HAP-1 (cell line): Measurements from ENCODE around the gene CARD14.

Source experiments
- DNase-seq, 2 experiments: peaks; one replicate each; pipeline ENCODE4 v3.0.0-alpha.2; 2016 to 2020; ENCODE audit warnings: low spot score in 2 of 2
- H3K27me3 ChIP-seq: fragments of 250-450 bp; sonication (Bioruptor Pico); 2 replicates; pipeline ENCODE4 v1.5.1; 2020; ENCODE audit warnings: low read depth, mild to moderate bottlenecking, moderate library complexity
- H3K36me3 ChIP-seq: fragments of 250-450 bp; sonication (Bioruptor Pico); replicated peaks from 2 replicates; pipeline ENCODE4 v1.5.1; 2020; ENCODE audit warnings: mild to moderate bottlenecking
- H3K4me1 ChIP-seq: fragments of 250-450 bp; sonication (Bioruptor Pico); 2 replicates; pipeline ENCODE4 v1.5.1; 2020; ENCODE audit warnings: mild to moderate bottlenecking
- H3K4me3 ChIP-seq: fragments of 250-450 bp; sonication (Bioruptor Pico); 2 replicates; pipeline ENCODE4 v1.5.1; 2020; ENCODE audit warnings: mild to moderate bottlenecking, moderate library complexity
- H3K9me3 ChIP-seq: fragments of 250-450 bp; sonication (Bioruptor Pico); 2 replicates; pipeline ENCODE4 v1.5.1; 2020; ENCODE audit warnings: mild to moderate bottlenecking, moderate library complexity
- in situ Hi-C: fragments of 300-500 bp; cut with MboI; formaldehyde crosslinking; loops from 3 replicates; pipeline ENCODE4 v1.14.3; 2020; ENCODE audit warnings: low sequenced_read_pairs, inconsistent platforms, mixed read lengths

CARD14 gene

GRCh38 chr17:80244871-80245509 lies 75.2 kb downstream of the CARD14 start:
- H3K36me3 ChIP-seq: peaks cover 2% of the 10 kb centered on the region; the same call in 1 of the 2 replicates
- H3K4me3 ChIP-seq: no peak overlapping the region
- no peak for DNase-seq
- H3K27me3 ChIP-seq: no peaks in the 10 kb centered on the region
- no peaks in the 10 kb centered on the region for H3K4me1 ChIP-seq
- in situ Hi-C loops: no loop called here
- H3K9me3 ChIP-seq: no peaks in the 10 kb centered on the region

GRCh38 chr17:80245566-80246265 lies 75.9 kb downstream of the CARD14 start:
- H3K4me1 ChIP-seq: no peaks in the 10 kb centered on the region
- H3K27me3 ChIP-seq: no peaks in the 10 kb centered on the region
- H3K36me3 ChIP-seq: peaks cover 2% of the 10 kb centered on the region; the same call in 1 of the 2 replicates
- H3K9me3 ChIP-seq: no peaks in the 10 kb centered on the region
- in situ Hi-C loops: no loop called here
- H3K4me3 ChIP-seq: no peak overlapping the region
- no peak for DNase-seq

- Histone ChIP-seq H3K27me3 (no peaks in the 10 kb centered on the region), H3K4me1 (no peaks in the 10 kb centered on the region), H3K4me3 (no peak overlapping the region), H3K9me3 (no peaks in the 10 kb centered on the region), H3K36me3 (peaks cover under 1% of the 10 kb centered on the region; the same call in 1 of the 2 replicates)
- in situ Hi-C loops: no loop called here
- no peak for DNase-seq
Measured at GRCh38 chr17:80246266-80246681, 76.4 kb downstream of the CARD14 start.

GRCh38 chr17:80246726-80247125 lies 76.9 kb downstream of the CARD14 start:
- Histone ChIP-seq H3K36me3 (no peaks in the 10 kb centered on the region; the same call in 1 of the 2 replicates), H3K27me3 (no peaks in the 10 kb centered on the region), H3K9me3 (no peaks in the 10 kb centered on the region), H3K4me1 (no peaks in the 10 kb centered on the region), H3K4me3 (no peak overlapping the region)
- in situ Hi-C loops: no loop called here
- no peak for DNase-seq

- H3K4me1 ChIP-seq: no peaks in the 10 kb centered on the region
- DNase-seq: no peak
Measured at GRCh38 chr17:80247561-80247960, 77.7 kb downstream of the CARD14 start.

GRCh38 chr17:80248001-80248893 lies 78.4 kb downstream of the CARD14 start:
- Histone ChIP-seq H3K9me3 (no peaks in the 10 kb centered on the region), H3K4me3 (no peak overlapping the region), H3K4me1 (no peaks in the 10 kb centered on the region), H3K27me3 (no peaks in the 10 kb centered on the region), H3K36me3 (no peaks in the 10 kb centered on the region)
- in situ Hi-C loops: no loop called here
- DNase-seq: no peak

More at GRCh38 chr17:80247561-80247960, 77.7 kb downstream of the CARD14 start:
- no peaks in the 10 kb centered on the region for H3K9me3 ChIP-seq
- no peak overlapping the region for H3K4me3 ChIP-seq
- in situ Hi-C loops: no loop called here
- no peaks in the 10 kb centered on the region for H3K36me3 ChIP-seq
- no peaks in the 10 kb centered on the region for H3K27me3 ChIP-seq

- no peak overlapping the region for H3K4me3 ChIP-seq
- no peak for DNase-seq
- H3K27me3 ChIP-seq: no peaks in the 10 kb centered on the region
- no peaks in the 10 kb centered on the region for H3K9me3 ChIP-seq
- H3K36me3 ChIP-seq: no peaks in the 10 kb centered on the region
- H3K4me1 ChIP-seq: no peaks in the 10 kb centered on the region
- in situ Hi-C loops: no loop called here
Measured at GRCh38 chr17:80248894-80249710, 79.3 kb downstream of the CARD14 start.

- Histone ChIP-seq H3K36me3 (no peaks in the 10 kb centered on the region), H3K4me3 (no peak overlapping the region), H3K4me1 (no peaks in the 10 kb centered on the region), H3K9me3 (no peaks in the 10 kb centered on the region), H3K27me3 (no peaks in the 10 kb centered on the region)
- no peak for DNase-seq
- in situ Hi-C loops: no loop called here
Measured at GRCh38 chr17:80251966-80252365, 82.1 kb downstream of the CARD14 start.

GRCh38 chr17:80252871-80253270 lies 83.0 kb downstream of the CARD14 start:
- in situ Hi-C loops: no loop called here

GRCh38 chr17:80253631-80254395 lies 84.0 kb downstream of the CARD14 start:
- Histone ChIP-seq H3K4me3 (no peak overlapping the region), H3K9me3 (no peaks in the 10 kb centered on the region), H3K4me1 (0 out of 2 replicates have a peak, but pooled peaks cover 4% of the 10 kb centered on the region), H3K36me3 (no peaks in the 10 kb centered on the region), H3K27me3 (no peaks in the 10 kb centered on the region)
- DNase-seq: no peak
- in situ Hi-C loops: no loop called here

More at GRCh38 chr17:80252871-80253270, 83.0 kb downstream of the CARD14 start:
- Histone ChIP-seq H3K36me3 (no peaks in the 10 kb centered on the region), H3K4me3 (no peak overlapping the region), H3K4me1 (0 out of 2 replicates have a peak, but pooled peaks cover under 1% of the 10 kb centered on the region), H3K27me3 (no peaks in the 10 kb centered on the region), H3K9me3 (no peaks in the 10 kb centered on the region)
- peak; percentile 26 to 77 for DNase-seq

- in situ Hi-C loops: no loop called here
- no peak for DNase-seq
- Histone ChIP-seq H3K36me3 (no peaks in the 10 kb centered on the region), H3K4me1 (0 out of 2 replicates have a peak, but pooled peaks cover 4% of the 10 kb centered on the region), H3K4me3 (no peak overlapping the region), H3K9me3 (no peaks in the 10 kb centered on the region), H3K27me3 (no peaks in the 10 kb centered on the region)
Measured at GRCh38 chr17:80254396-80255251, 84.8 kb downstream of the CARD14 start.

- in situ Hi-C loops: no loop called here
- no peak for DNase-seq
- H3K4me3 ChIP-seq: no peak overlapping the region
- peaks cover 8% of the 10 kb centered on the region for H3K4me1 ChIP-seq
- no peaks in the 10 kb centered on the region for H3K9me3 ChIP-seq
- H3K27me3 ChIP-seq: no peaks in the 10 kb centered on the region
- no peaks in the 10 kb centered on the region for H3K36me3 ChIP-seq
Measured at GRCh38 chr17:80256034-80256350, 86.2 kb downstream of the CARD14 start.
